ENCODE measurements around the gene LTBP3.

LTBP3 gene

DNA sequence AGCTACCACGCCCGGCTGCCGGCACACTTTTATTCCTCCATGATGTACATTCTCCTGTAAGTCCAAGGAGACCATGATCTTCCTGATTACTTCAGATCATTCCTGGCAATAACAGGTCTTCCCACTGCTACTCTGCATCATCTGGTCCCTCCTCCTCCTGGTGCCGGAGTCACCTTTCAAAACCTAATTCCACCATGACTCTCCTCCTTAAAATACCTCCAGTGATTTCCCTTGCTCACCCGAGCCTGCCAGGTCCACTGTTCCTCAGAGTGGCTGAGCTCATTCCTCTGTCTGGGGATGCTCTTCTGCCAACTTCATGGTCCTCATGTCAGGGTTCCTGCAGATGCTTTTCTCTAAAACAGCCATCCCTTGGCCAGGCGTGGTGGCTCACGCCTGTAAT, 3.9 kb upstream of the LTBP3 start:
- H3K4me2 ChIP-seq (ENCODE audit: low read length): no peak overlapping the region
- H3K36me3 ChIP-seq (ENCODE audit: control insufficient read depth, insufficient read depth, low read length): no peaks in the 10 kb centered on the region
- H2AFZ ChIP-seq: no peak overlapping the region
- no peaks in the 10 kb centered on the region for H3K9me3 ChIP-seq (ENCODE audit: control insufficient read depth, low read length)
- no peak overlapping the region for H3K9ac ChIP-seq
- TF ChIP-seq, protein P1, sequence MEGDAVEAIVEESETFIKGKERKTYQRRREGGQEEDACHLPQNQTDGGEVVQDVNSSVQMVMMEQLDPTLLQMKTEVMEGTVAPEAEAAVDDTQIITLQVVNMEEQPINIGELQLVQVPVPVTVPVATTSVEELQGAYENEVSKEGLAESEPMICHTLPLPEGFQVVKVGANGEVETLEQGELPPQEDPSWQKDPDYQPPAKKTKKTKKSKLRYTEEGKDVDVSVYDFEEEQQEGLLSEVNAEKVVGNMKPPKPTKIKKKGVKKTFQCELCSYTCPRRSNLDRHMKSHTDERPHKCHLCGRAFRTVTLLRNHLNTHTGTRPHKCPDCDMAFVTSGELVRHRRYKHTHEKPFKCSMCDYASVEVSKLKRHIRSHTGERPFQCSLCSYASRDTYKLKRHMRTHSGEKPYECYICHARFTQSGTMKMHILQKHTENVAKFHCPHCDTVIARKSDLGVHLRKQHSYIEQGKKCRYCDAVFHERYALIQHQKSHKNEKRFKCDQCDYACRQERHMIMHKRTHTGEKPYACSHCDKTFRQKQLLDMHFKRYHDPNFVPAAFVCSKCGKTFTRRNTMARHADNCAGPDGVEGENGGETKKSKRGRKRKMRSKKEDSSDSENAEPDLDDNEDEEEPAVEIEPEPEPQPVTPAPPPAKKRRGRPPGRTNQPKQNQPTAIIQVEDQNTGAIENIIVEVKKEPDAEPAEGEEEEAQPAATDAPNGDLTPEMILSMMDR (IDR thresholded peaks at IDR 0.05): no peak
- H3K79me2 ChIP-seq: peaks cover 17% of the 10 kb centered on the region
- no peak overlapping the region for H3K4me3 ChIP-seq (ENCODE audit: low read depth, low read length)
- no peak overlapping the region for H3K27ac ChIP-seq
- peaks cover 12% of the 10 kb centered on the region for H3K4me1 ChIP-seq
- no peaks in the 10 kb centered on the region for H3K27me3 ChIP-seq (ENCODE audit: control insufficient read depth, insufficient read depth, low read length)

DNA sequence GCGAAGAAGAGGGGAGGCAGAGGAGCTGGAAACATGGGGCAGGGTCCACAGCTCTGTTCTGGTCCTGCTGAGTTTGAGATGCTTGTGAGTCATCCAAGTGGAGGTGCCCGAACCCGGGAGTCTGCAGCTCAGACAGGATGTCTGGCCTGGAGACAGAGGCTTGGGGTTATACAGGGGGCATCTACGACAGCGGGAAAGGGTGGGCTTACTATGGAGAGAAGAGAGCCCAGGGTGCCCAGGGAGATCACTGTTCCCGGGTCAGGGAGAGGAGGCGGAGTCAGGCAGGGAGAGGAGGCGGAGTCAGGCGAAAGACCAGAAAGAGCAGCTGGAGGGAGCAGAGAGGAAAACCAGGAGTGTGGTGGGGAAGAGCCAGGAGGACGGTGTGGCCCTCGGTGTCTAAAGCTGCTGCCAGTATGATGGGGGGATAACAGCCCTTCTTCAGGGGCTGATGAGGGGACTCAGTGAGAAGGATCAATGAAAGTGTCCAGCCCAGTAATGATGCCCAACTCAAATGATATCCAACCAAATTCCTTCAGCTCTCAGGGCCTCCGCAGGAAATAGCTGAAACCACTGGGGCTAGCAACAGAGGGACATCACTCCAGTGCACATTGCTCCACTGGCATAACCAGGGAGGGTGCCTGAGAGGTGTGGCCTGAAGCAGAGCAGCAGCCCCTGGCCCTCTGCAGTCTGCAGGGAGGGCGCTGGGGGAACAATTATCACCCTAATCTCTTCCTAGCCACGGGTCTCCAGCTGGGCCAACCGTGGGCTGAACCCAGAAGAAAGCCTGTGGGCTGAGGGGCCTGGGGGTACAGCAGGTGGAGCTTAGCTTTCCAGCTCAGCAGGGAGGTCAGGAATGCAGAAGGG, 2.6 kb upstream of the LTBP3 start:
- Histone ChIP-seq H3K27ac (peak overlapping the region; percentile 87), H3K9me3 (ENCODE audit: control insufficient read depth, low read length) (no peaks in the 10 kb centered on the region), H3K79me2 (peaks cover 10% of the 10 kb centered on the region), H3K9ac (no peak overlapping the region), H3K4me1 (peaks cover 19% of the 10 kb centered on the region), H3K27me3 (ENCODE audit: control insufficient read depth, insufficient read depth, low read length) (no peaks in the 10 kb centered on the region), H3K4me3 (ENCODE audit: low read depth, low read length) (no peak overlapping the region), H3K4me2 (ENCODE audit: low read length) (no peak overlapping the region), H2AFZ (no peak overlapping the region), H3K36me3 (ENCODE audit: control insufficient read depth, insufficient read depth, low read length) (no peaks in the 10 kb centered on the region)
- TF ChIP-seq, protein P1 (IDR thresholded peaks at IDR 0.05): no peak

DNA sequence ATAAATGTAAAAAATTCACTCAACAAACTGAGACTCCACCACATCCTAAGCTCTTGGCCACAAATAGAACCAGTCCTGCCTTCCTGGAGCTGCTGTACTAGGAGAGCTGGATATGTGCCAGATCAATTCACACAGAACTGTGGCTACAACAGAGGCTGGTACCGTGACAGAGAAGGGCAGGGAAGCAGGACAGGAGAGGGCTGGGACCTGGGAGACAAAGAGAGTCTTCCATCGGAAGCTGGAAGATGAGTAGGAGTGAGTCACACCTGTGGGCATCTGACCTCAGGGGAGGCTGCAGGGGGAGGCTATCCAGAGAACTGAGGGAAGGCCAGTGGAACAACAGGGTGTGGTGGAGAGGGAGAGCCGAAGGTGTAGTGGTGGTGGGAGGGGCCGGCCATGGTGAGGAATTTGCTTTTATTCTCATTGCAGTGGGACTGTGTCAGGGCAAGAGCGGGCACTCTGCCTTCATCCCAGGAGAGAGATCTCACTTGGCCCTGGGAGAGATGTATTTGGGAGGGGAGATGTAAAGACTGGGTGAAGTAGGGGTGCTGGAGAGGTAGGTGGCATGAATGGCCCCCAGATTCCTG, 1.9 kb upstream of the LTBP3 start:
- no peaks in the 10 kb centered on the region for H3K36me3 ChIP-seq (ENCODE audit: control insufficient read depth, insufficient read depth, low read length)
- no peak overlapping the region for H2AFZ ChIP-seq
- no peak overlapping the region for H3K4me2 ChIP-seq (ENCODE audit: low read length)
- peaks cover 10% of the 10 kb centered on the region for H3K79me2 ChIP-seq
- TF ChIP-seq, protein P1 (IDR thresholded peaks at IDR 0.05): no peak
- no peaks in the 10 kb centered on the region for H3K9me3 ChIP-seq (ENCODE audit: control insufficient read depth, low read length)
- no peaks in the 10 kb centered on the region for H3K27me3 ChIP-seq (ENCODE audit: control insufficient read depth, insufficient read depth, low read length)
- H3K4me1 ChIP-seq: peaks cover 21% of the 10 kb centered on the region
- H3K4me3 ChIP-seq (ENCODE audit: low read depth, low read length): no peak overlapping the region
- H3K27ac ChIP-seq: peak overlapping the region; percentile 87
- H3K9ac ChIP-seq: no peak overlapping the region

DNA sequence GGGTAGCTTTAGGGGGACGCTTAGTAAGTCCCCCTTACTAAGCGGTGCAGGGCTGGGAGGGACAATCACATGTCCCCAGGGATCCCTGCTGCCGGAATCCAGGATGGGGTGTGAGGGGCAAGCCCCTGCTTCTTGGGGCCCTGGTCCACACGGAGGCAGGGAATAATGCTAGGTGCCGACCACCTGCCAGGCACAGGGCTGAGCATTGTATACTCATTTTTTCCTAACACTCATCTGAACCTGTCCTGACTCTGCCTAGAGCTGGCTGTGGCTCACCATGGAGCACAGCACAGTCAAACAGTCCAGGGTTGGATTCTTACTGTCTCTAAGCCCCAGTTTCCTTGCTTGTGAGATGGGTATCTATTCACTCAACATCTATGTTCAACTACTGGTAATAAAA, 1.4 kb upstream of the LTBP3 start:
- H3K36me3 ChIP-seq (ENCODE audit: control insufficient read depth, insufficient read depth, low read length): no peaks in the 10 kb centered on the region
- H2AFZ ChIP-seq: no peak overlapping the region
- no peaks in the 10 kb centered on the region for H3K27me3 ChIP-seq (ENCODE audit: control insufficient read depth, insufficient read depth, low read length)
- TF ChIP-seq, protein P1 (IDR thresholded peaks at IDR 0.05): no peak
- peak overlapping the region; percentile 87 for H3K27ac ChIP-seq
- H3K9ac ChIP-seq: no peak overlapping the region
- H3K9me3 ChIP-seq (ENCODE audit: control insufficient read depth, low read length): no peaks in the 10 kb centered on the region
- peaks cover 10% of the 10 kb centered on the region for H3K79me2 ChIP-seq
- H3K4me2 ChIP-seq (ENCODE audit: low read length): no peak overlapping the region
- H3K4me1 ChIP-seq: peaks cover 21% of the 10 kb centered on the region
- no peak overlapping the region for H3K4me3 ChIP-seq (ENCODE audit: low read depth, low read length)

Measured in parathyroid adenoma (tissue), 2 donors.